HG02870 (cell line): Measurements from ENCODE around the gene SFT2D2.

Experiments
- ATAC-seq: cut with Tn5 transposase; IDR thresholded peaks from one replicate; pipeline ENCODE4 v1.9.1; 2021; ENCODE audit warnings: mild to moderate bottlenecking, moderate library complexity; ENCODE audit not compliant: unreplicated experiment

SFT2D2 gene

DNA sequence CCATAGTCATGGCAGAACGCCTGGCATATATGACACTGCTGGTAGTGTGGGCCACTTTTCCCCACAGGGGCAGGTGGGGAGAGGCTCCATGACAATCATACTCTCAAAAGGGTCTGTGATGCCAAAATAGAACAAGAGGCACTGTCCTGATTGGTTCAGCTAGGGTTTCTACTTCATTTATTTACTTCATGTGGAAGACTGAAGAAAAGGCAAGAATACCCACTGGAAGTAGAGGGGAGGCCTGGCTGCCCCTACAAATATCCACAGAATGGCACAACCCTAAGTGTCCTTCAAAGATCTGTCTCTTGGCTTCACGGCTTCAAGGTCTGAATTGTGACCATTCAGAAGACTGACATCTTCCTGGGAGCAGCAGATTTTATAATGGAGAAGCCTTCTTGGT is 4.5 kb upstream of the SFT2D2 start:
- no peak for ATAC-seq

GRCh38 chr1:168223261-168223660 is 2.5 kb upstream of the SFT2D2 start:
- no peak for ATAC-seq

- ATAC-seq: no peak
Measured at GRCh38 chr1:168223681-168224540, 1.9 kb upstream of the SFT2D2 start.

DNA sequence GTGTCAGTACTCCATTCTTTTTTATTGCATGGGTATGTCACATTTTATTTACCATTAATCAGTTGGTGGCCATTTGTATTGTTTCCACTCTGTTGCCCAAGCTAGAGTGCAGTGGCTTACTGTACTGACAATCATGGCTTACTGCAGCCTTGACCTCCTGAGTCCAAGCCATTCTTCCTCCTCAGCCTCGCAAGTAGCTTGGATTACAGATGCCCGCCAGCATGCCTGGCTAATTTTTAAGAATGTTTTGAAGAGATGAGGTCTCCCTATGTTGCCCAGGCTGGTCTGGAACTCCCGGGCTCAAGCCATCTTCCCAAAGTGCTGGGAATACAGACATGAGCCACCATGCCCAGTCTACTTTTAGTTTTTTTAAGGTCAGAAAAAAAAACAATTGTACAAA is 813 bp upstream of the SFT2D2 start:
- ATAC-seq: no peak

DNA sequence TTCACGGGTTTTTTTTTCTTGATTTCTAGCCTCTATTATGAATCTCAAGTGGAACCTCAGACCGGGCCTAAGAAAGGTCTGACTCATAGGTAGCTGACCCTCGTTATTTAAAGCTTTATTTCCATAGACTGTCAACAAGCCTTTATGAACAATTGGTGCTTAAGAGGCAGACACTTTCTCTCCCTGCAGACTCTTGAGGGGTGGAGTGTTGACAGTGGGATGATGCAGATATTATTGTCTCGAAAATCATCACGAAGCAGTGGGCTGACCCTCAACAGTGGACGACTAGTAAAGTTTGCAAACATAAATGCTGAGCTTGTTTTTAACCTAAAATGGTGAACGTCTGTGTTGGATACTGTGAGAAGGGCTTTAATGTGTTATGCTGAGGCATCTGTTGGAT is 1.8 kb downstream of the SFT2D2 start:
- ATAC-seq: peak; percentile 34

- no peak for ATAC-seq
Measured at GRCh38 chr1:168229893-168230292, 4.1 kb downstream of the SFT2D2 start.

GRCh38 chr1:168230709-168231108 is 4.9 kb downstream of the SFT2D2 start:
- no peak for ATAC-seq

- ATAC-seq: peak; percentile 88
Measured at GRCh38 chr1:168234846-168235547, 9.2 kb downstream of the SFT2D2 start.

DNA sequence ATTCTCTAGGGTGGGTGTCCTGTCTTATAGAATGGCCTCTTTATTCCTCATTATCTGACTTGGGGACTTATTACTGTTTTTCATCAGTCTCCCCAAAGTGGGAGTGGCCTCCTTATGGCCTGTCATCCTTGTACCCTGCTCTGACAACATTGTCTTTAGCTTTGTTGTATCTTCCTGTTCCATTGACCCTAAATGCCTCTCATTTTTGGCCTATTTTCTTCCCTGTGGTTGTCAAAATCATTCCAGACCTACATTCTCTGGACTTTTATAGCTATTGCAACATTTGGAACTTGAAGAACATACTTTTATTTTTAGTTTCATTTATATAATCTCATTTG is 9.7 kb downstream of the SFT2D2 start:
- ATAC-seq: peak; percentile 14

- no peak for ATAC-seq
Measured at GRCh38 chr1:168235937-168236336, 10.1 kb downstream of the SFT2D2 start.

- peak; percentile 51 for ATAC-seq
Measured at GRCh38 chr1:168236836-168237611, 11.2 kb downstream of the SFT2D2 start.

- no peak for ATAC-seq
Measured at GRCh38 chr1:168243198-168243597, 17.4 kb downstream of the SFT2D2 start.

DNA sequence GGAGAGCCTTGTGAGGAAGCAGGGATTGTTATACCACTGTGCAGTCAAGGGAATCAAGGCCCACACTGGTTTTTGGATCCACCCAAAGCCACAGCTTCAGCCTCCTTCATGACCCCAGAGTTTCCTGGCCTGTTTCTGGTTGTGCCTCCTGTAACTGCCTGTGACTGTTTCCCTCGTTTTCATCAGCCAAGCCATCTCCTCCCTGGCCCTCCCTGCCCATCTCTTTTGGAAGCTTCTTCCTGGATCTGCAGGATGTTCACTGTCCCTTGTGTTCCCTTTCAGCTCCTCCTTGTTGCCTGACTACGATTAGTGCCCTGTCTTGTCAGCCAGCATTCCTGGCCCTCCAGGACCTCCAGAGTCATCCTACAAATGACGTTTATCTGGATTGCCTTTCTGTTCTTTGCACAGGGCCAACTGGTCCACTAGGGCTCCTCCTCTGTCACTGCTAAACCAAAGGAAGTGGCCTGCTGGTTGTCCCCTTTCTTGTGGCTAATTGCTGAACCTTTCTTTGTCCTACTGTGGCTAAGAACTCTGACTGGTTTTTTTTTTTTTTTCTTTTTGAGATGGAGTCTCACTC is 17.9 kb downstream of the SFT2D2 start:
- ATAC-seq: no peak

GRCh38 chr1:168245042-168245441 is 19.2 kb downstream of the SFT2D2 start:
- no peak for ATAC-seq

- ATAC-seq: no peak
Measured at GRCh38 chr1:168246506-168246905, 20.7 kb downstream of the SFT2D2 start.

GRCh38 chr1:168252204-168252733 is 26.5 kb downstream of the SFT2D2 start:
- ATAC-seq: no peak

- no peak for ATAC-seq
Measured at GRCh38 chr1:168256164-168256563, 30.4 kb downstream of the SFT2D2 start.

GRCh38 chr1:168257397-168257796 is 31.6 kb downstream of the SFT2D2 start:
- no peak for ATAC-seq

GRCh38 chr1:168259567-168259966 is 33.8 kb downstream of the SFT2D2 start:
- no peak for ATAC-seq

- ATAC-seq: no peak
Measured at GRCh38 chr1:168260393-168260792, 34.6 kb downstream of the SFT2D2 start.

- no peak for ATAC-seq
Measured at GRCh38 chr1:168261390-168261789, 35.6 kb downstream of the SFT2D2 start.
